Stimulated activated naive B cell treated with anti-CD40 and anti-IgM and Interleukin-4, amounts not matched to agents 10 μg/mL and 1 μg/mL and 100 μg/mL, for 72 hours (primary cell): Measurements from ENCODE around the gene LANCL2.

ENCODE experiments used
- ATAC-seq, 2 donors: fragments of 150-1000 bp; cut with Tn5 transposase; replicated peaks; 2 replicates each; pipeline ENCODE4 v1.10.0; 2021; ENCODE audit warnings: moderate library complexity in 1 of 2
- DNase-seq: peaks from one replicate; pipeline ENCODE4 v3.0.0; 2021
- H3K27ac Mint-ChIP-seq: one replicate; pipeline ENCODE4 v1.8.0; 2022; ENCODE audit warnings: mild to moderate bottlenecking, mixed read lengths
- H3K27me3 Mint-ChIP-seq, 2 donors: one replicate each; pipeline ENCODE4 v1.8.0; 2022; ENCODE audit warnings: mixed read lengths in 2 of 2
- H3K36me3 Mint-ChIP-seq, 2 donors: one replicate each; pipeline ENCODE4 v1.8.0; 2022; ENCODE audit warnings: mixed read lengths in 2 of 2, mild to moderate bottlenecking in 1 of 2
- H3K4me1 Mint-ChIP-seq, 2 donors: one replicate each; pipeline ENCODE4 v1.8.0; 2022; ENCODE audit warnings: mixed read lengths in 2 of 2, mild to moderate bottlenecking in 1 of 2
- H3K4me3 Mint-ChIP-seq, 2 donors: one replicate each; pipeline ENCODE4 v1.8.0; 2022; ENCODE audit warnings: mild to moderate bottlenecking in 2 of 2, mixed read lengths in 2 of 2, moderate library complexity in 1 of 2
- H3K9me3 Mint-ChIP-seq, 2 donors: one replicate each; pipeline ENCODE4 v1.8.0; 2022; ENCODE audit warnings: mixed read lengths in 2 of 2, mild to moderate bottlenecking in 1 of 2

Gene LANCL2

DNA sequence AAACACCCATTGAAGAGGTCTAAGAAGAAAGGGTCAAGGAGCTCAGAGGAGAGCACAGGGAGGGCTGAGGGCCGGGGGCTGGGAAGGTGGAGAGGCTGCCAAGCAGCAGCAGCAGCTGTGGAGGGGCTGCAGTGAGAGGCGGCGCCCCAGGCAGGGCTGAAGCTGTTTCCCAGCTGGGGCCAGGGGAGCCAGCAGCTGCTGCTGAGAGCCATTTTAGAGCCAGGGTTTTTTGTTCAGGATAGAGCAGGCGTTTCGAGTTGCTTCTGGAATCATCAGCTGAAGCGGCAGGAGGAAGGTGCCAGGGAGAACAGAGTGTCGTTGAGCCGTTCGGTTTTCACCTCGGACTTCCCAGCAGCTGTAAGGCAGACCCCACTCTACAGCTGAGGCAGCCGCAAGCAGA, 62.7 kb downstream of the LANCL2 start:
- DNase-seq: no peak
- peaks cover 22 to 34% of the 10 kb centered on the region in 2 donors for H3K36me3 Mint-ChIP-seq
- H3K4me3 Mint-ChIP-seq: no peak overlapping the region
- peaks cover 8 to 14% of the 10 kb centered on the region in 2 donors for H3K4me1 Mint-ChIP-seq
- H3K27me3 Mint-ChIP-seq: no peaks in the 10 kb centered on the region
- ATAC-seq: no peak
- H3K9me3 Mint-ChIP-seq: no peaks in the 10 kb centered on the region
- no peak overlapping the region for H3K27ac Mint-ChIP-seq

DNA sequence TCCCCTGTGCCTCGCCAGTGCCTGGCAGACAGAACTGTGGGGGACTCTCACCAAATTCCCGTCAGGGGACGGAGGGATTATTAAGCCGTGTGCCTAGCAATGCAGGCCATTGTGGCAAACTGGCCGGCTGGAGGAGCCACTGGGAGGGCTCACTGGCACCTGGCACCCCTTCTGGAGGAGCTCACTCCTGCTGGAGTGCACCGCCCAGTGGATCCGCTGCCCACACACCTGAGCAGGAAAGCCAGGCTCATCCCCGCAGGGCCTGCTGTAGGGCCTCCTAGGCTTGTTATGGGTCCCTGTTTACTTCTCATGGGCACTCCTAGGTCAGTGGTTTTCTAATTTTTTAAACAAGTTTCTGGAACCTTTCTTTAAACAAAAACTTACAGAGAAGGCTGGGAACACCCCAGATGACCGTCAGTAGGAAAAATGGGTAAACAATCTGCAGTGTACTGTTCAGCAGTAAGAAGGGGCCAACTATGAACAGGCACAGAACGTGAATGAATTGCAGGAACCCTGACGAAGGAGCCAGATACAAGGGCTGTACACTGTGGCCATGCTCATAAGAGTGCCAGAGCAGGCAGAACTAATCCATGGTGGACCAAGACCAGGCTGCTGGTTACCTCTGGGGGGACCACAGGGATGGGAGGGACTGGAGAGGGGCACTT, 64.8 kb downstream of the LANCL2 start:
- Mint-ChIP-seq H3K36me3 (peaks cover 25 to 35% of the 10 kb centered on the region in 2 donors), H3K27ac (no peak overlapping the region), H3K4me3 (no peak overlapping the region), H3K27me3 (no peaks in the 10 kb centered on the region), H3K9me3 (no peaks in the 10 kb centered on the region), H3K4me1 (peaks cover 9 to 23% of the 10 kb centered on the region in 2 donors)
- DNase-seq (no peak), ATAC-seq (no peak)

DNA sequence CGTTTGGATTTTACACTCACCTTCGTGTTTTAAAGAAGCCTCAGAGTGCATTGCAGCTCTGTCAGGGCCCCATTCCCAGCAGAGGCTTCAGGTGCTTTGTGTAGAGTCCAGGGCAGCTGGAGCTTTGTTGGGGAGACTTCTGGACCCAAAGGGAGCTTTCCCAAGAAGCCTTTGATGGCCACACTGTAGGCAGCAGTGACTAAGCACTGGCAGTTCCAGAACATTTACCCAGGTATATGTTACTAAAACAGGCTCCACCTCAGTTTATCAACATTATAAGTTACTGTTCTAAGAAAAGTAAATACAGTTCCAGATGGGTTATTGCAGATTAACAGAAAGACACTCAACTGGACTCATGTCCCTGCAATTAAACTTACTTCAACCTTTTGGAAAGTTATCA, 66.8 kb downstream of the LANCL2 start:
- no peak overlapping the region for H3K4me3 Mint-ChIP-seq
- ATAC-seq (no peak), DNase-seq (no peak)
- H3K4me1 Mint-ChIP-seq: peaks cover 6 to 17% of the 10 kb centered on the region in 2 donors
- H3K9me3 Mint-ChIP-seq: no peaks in the 10 kb centered on the region
- no peaks in the 10 kb centered on the region for H3K27me3 Mint-ChIP-seq
- H3K36me3 Mint-ChIP-seq: peaks cover 12 to 17% of the 10 kb centered on the region in 2 donors
- H3K27ac Mint-ChIP-seq: no peak overlapping the region

DNA sequence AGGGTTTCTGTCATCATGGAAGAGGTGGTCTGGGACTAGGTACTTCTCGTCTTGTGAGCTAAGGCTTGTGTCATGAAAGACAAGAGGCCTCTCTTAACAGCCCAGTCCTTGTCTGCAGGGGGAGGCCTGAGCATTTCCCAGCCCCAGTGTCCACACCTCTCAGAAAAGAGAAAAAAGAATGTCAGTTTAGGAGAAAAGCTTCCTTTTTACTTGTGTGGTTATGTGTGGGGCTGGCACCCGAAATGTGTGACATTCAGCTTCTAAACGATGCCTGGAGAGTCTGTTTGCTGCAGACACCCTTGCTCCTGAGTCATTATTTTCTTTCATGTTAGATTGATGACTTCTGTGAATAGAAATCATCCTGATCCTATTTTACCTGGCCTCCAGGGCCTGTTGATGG, 67.4 kb downstream of the LANCL2 start:
- H3K36me3 Mint-ChIP-seq: peaks cover 12 to 14% of the 10 kb centered on the region in 2 donors
- DNase-seq: no peak
- H3K4me1 Mint-ChIP-seq: peaks cover 4 to 10% of the 10 kb centered on the region in 2 donors
- no peaks in the 10 kb centered on the region for H3K27me3 Mint-ChIP-seq
- no peak for ATAC-seq
- no peaks in the 10 kb centered on the region for H3K9me3 Mint-ChIP-seq
- no peak overlapping the region for H3K4me3 Mint-ChIP-seq
- H3K27ac Mint-ChIP-seq: no peak overlapping the region

DNA sequence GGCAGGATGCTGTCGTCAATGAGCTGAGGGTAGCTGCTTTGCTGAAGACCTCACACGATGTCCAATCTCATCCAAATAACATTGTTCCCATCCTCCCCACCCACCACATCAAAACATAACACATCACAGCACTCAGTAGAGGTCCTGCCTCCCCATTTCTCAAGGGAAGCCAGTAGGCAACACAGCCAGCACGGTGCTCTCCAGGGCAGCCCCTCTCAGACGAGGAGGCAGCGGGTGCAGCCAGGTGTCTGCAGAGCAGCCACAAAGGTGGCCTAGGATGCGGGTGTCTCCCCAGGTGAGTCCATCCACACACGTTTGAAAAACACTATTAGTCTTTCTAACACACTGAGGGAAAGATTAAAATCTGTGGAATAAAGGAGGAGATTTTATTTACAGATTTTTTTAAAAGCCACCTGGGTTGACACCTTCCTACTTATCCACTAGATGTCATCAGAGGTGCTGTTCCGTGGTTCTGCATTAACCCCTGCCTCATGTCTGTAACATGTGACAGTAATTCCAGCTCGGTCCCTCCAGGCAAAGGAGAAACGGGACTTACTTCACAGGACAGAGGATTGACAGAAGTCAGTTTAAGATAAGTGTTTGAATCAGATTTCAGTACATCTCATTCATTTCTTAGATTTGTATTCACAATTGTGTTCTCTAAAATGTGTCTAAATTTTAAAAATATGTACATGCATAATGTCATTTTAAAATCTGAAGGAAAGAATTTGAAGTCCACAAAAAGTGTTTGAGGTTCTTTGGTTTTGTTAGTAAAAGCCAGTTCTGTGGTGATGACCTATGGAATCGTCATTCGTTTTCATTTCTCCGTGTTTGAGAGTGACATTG, 68.0 kb downstream of the LANCL2 start:
- Mint-ChIP-seq H3K9me3 (no peaks in the 10 kb centered on the region), H3K4me1 (peaks cover 3 to 9% of the 10 kb centered on the region in 2 donors), H3K27me3 (no peaks in the 10 kb centered on the region), H3K27ac (no peak overlapping the region), H3K36me3 (peaks cover 10 to 14% of the 10 kb centered on the region in 2 donors), H3K4me3 (no peak overlapping the region)
- DNase-seq: no peak
- peak; percentile 69 to 77 for ATAC-seq

DNA sequence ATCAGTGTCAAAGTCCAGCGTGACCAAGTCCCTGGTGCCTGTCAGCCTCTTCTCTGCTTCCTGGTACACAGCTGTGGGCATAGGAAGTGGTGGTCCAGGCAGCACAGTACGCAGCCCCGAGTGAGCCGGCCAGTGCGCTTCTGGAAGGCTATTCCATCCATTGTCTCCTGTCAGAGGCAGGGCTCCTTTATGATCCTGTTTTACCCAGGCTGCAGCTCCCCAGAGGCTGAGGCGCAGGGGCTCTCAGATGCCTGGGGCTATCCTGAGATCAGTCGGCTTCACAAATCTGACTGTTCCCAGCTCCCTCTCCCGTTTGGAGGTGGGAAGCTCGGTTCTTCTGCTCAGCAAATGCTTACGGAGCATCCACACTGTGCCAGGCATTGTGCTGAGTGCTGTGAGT, 70.3 kb downstream of the LANCL2 start:
- DNase-seq: no peak
- H3K27ac Mint-ChIP-seq: peak overlapping the region; percentile 75
- peaks cover 5 to 9% of the 10 kb centered on the region in 2 donors for H3K4me1 Mint-ChIP-seq

DNA sequence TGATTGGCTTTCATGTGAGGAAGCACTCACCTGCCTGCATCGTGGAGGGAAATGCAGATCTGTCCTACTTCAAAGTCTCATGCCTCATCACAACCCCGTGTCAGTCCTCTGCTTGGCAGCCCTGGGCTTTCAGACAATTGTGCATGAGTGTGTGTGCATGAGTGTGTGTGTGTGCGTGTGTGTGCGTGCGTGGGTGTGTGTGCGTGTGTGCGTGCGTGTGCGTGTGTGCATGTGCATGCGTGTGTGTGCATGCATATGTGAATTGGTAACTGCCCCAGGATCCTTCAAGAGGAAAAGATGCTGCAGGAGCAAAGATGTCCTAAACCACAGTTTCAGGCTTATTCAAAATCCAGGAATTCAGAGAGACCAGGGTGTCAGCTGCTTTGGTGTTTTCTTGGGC, 71.3 kb downstream of the LANCL2 start:
- Mint-ChIP-seq H3K4me1 (peaks cover 6 to 9% of the 10 kb centered on the region in 2 donors), H3K9me3 (no peaks in the 10 kb centered on the region), H3K4me3 (no peak overlapping the region), H3K36me3 (peaks cover 17 to 26% of the 10 kb centered on the region in 2 donors), H3K27me3 (no peaks in the 10 kb centered on the region), H3K27ac (no peak overlapping the region)
- ATAC-seq: no peak
- DNase-seq: no peak

More for the DNA sequence above, 70.3 kb downstream of the LANCL2 start:
- H3K4me3 Mint-ChIP-seq: no peak overlapping the region
- ATAC-seq: no peak
- H3K27me3 Mint-ChIP-seq: no peaks in the 10 kb centered on the region
- no peaks in the 10 kb centered on the region for H3K9me3 Mint-ChIP-seq
- peaks cover 17 to 26% of the 10 kb centered on the region in 2 donors for H3K36me3 Mint-ChIP-seq

DNA sequence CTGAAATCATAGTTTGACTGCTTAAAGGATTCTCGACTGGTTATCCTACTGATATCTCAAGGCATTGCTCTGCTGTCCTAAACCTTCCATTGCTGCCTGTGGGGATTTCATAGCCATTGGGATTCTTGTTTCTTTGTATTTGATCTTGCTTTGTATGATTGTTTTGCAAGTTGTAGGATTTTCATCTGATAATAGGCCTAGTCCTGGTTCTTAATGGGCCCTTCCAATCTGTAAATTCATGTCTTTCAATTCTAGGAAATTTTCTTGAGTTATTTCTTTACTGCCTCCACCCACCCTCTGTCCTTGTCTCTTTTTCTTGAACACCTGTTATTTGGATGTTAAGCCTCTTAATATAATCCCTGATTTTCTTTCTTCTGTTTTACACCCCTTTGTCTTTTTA, 72.2 kb downstream of the LANCL2 start:
- H3K9me3 Mint-ChIP-seq: no peaks in the 10 kb centered on the region
- DNase-seq (no peak), ATAC-seq (no peak)
- no peak overlapping the region for H3K27ac Mint-ChIP-seq
- no peaks in the 10 kb centered on the region for H3K27me3 Mint-ChIP-seq
- no peak overlapping the region for H3K4me3 Mint-ChIP-seq
- H3K4me1 Mint-ChIP-seq: peaks cover 6 to 9% of the 10 kb centered on the region in 2 donors
- peaks cover 17 to 30% of the 10 kb centered on the region in 2 donors for H3K36me3 Mint-ChIP-seq

DNA sequence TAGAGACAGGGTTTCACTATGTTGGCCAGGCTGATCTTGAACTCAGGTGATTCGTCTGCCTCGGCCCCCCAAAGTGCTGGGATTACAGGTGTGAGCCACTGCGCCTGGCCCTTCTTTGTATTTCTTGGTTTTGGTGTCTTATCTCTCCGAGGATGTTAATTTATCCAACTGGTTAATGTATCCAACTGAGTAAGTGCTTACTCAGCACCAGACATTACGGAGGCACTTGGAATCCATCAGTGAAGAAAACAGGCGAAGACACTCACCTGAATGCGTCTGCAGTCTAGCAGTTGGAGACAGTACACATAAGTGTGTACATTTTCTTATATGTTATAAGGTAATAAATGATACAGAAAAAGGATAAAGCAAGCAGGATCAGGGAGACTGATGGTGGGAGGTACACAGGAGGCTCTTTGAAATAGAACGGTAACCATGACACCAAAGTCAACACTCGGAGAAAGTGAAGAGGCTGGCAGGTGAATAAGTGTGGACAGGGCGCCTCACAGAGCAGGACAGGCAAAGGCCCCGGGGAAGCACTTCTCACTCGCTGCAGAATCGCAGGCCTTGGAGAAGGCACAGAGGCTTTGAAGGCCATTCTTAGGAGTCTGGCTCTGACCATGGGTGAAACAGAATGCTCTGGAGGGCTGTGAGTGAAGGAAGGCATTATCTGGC, 73.1 kb downstream of the LANCL2 start:
- H3K9me3 Mint-ChIP-seq: no peaks in the 10 kb centered on the region
- no peak overlapping the region for H3K4me3 Mint-ChIP-seq
- DNase-seq (no peak), ATAC-seq (no peak)
- peaks cover 4 to 5% of the 10 kb centered on the region in 2 donors for H3K4me1 Mint-ChIP-seq
- H3K36me3 Mint-ChIP-seq: peaks cover 15 to 28% of the 10 kb centered on the region in 2 donors
- H3K27me3 Mint-ChIP-seq: no peaks in the 10 kb centered on the region
- peak overlapping the region; percentile 11 for H3K27ac Mint-ChIP-seq

DNA sequence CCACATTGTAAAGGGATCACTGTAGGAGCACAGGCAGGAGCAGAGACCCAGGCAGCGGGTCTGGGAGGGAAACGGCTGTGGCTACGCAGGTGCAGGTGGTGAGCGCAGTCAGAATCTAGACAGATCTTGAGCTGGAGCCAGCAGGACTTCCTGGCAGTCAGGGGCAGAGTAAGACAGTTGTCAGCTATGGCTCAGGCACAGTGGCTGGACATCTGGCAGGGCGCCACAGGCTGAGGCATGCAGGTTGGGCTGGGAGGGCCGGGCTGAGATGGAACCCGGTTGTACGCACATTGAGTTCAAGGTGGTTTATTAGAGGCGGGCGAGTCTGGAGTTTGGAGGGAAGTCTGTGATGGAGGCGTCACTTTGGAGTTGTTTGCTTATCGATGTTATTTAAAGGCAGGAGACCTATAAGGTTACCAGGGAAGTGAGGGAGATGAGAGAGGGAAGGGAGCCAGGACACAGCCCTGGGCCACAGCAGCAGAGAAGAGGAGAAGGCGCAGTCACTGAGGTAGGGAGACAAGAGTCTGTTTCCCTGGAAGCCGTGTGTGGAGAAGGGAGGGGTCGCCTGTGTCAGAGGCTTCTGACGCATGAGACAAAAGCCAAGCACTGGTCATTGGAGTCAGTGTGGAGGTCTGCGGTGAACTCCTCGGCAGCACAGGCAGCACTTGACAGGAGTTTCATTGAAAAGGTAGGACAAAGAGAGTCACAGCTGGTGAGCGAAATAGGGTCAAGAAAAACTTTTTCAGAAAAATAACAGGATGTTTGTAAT, 73.8 kb downstream of the LANCL2 start:
- DNase-seq: no peak
- H3K36me3 Mint-ChIP-seq: peaks cover 15 to 28% of the 10 kb centered on the region in 2 donors
- no peak overlapping the region for H3K4me3 Mint-ChIP-seq
- no peak for ATAC-seq
- no peaks in the 10 kb centered on the region for H3K9me3 Mint-ChIP-seq
- peaks cover 0 to 4% of the 10 kb centered on the region in 2 donors for H3K4me1 Mint-ChIP-seq
- no peaks in the 10 kb centered on the region for H3K27me3 Mint-ChIP-seq
- peak overlapping the region; percentile 11 for H3K27ac Mint-ChIP-seq

DNA sequence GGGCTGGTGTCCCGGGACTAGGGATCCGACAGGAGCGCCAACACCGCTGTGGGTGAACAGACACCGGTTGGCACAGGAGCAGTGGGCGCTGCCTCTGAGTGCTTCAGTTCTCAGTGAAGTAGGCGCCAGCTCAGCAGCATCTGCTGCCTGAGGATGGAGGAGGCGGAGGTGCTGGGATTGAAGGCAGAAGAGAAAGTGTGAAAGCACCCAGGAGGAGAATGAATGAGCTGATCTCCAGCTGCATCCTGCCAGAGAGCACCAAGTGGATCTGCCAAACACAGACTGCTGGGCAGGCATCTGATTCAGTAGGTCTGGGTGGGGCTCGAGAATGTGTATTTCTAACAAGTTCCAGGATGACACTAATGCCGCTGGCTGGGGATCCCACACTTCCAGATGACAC, 74.5 kb downstream of the LANCL2 start:
- DNase-seq: no peak
- H3K4me3 Mint-ChIP-seq: no peak overlapping the region
- H3K27ac Mint-ChIP-seq: no peak overlapping the region

DNA sequence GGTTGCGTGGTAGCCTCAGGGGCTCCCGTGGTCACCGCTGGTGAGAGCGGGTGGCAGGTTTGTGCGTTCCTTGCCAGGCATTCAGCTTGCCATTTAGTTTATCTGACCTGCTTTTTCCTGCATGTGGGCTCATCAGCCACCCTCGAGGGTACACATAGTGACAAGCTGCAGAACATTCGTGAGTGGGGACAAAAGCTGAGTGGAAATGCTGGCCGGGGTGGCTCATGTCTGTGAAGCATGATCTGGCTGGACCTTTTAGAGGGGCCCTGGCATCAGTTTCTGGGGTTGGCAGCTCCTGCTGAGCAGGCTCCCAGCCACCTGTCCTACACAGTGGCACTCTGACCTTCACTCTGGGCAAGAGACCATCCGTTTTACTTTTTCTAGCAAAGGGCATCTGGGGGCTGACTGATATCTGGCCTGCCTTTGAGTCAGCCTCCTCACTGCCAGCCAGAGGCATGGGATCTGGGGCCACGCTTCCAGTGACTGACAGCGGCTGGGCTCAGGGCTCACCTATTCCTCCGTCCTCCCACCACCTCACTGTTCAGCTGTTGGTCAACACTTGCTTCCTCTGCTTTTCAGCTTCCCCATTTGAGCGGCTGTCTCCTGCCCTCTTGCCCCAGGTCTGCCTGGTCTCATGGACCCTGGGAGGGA, 75.0 kb downstream of the LANCL2 start:
- H3K27ac Mint-ChIP-seq: peak overlapping the region; percentile 45
- H3K9me3 Mint-ChIP-seq: peaks cover 3% of the 10 kb centered on the region in 2 donors
- DNase-seq (no peak), ATAC-seq (peak in 1 of 2 donors; percentile 8)
- H3K36me3 Mint-ChIP-seq: peaks cover 14 to 31% of the 10 kb centered on the region in 2 donors
- no peak overlapping the region for H3K4me3 Mint-ChIP-seq
- H3K4me1 Mint-ChIP-seq: peaks cover 6 to 7% of the 10 kb centered on the region in 2 donors
- H3K27me3 Mint-ChIP-seq: no peaks in the 10 kb centered on the region

More for the DNA sequence above, 74.5 kb downstream of the LANCL2 start:
- Mint-ChIP-seq H3K27me3 (no peaks in the 10 kb centered on the region), H3K4me1 (peaks cover 2 to 4% of the 10 kb centered on the region in 2 donors), H3K9me3 (no peaks in the 10 kb centered on the region), H3K36me3 (peaks cover 15 to 30% of the 10 kb centered on the region in 2 donors)
- ATAC-seq: peak in 1 of 2 donors; percentile 21

DNA sequence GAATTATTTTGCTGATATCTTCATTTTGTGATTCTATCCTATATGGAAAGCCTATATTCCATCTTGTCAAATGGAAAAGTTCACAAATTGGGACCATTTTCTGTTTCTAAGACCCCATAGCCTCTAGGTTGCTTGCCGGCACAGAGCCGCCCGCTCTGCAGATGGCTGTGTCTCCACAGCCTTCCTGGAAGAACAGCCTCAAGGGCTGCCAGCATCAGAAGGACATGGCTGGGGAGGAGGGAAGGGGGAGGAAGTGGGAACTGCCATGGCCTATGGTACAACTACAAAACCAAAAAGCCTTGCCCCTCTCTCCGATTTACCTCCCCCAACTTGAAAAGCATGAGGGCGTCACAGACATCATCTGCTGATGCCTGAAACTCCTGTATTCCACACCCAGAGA, 75.9 kb downstream of the LANCL2 start:
- Mint-ChIP-seq H3K4me1 (peaks cover 10 to 11% of the 10 kb centered on the region in 2 donors), H3K4me3 (no peak overlapping the region), H3K9me3 (peaks cover 3 to 4% of the 10 kb centered on the region in 2 donors), H3K36me3 (peaks cover 15 to 36% of the 10 kb centered on the region in 2 donors), H3K27me3 (no peaks in the 10 kb centered on the region), H3K27ac (no peak overlapping the region)
- DNase-seq: no peak
- ATAC-seq: no peak
